Lung microvascular endothelial cell (primary cell): ENCODE data around the gene HNF1A. TPM values are rescaled to one million over a fixed set of nuclear protein-coding genes. Genes with fewer than 3 reads are reported as not detected.
"Not testable (repeated sequence)": the region's sequence is repeated elsewhere in the genome, so short reads cannot be mapped to it uniquely, and the experiment has no call there.

Experiments used
- DNase-seq, 2 donors: peaks; one replicate each; pipeline versions ENCODE4 v3.0.0 to v3.0.0-alpha.2; 2010; ENCODE audit warnings: low read depth in 2 of 2
- total RNA-seq: library from RNA; depleted of rRNA; stranded (reverse); fragments of >200 nt; gene quantifications from 2 replicates; pipeline ENCODE4 v1.2.1, GENCODE V29; 2014

HNF1A gene
- total RNA-seq, 1 donor from 2014 or later: not detected

- DNase-seq: peak; percentile 20 to 28
These were observed 60.7 kb downstream of the HNF1A start, which contains the start of gene OASL for GRCh38 chr12:121038861-121039668. OASL (minus strand) TSS chr12:121039246; CDS start chr12:121038971, 275 bp downstream.

DNA sequence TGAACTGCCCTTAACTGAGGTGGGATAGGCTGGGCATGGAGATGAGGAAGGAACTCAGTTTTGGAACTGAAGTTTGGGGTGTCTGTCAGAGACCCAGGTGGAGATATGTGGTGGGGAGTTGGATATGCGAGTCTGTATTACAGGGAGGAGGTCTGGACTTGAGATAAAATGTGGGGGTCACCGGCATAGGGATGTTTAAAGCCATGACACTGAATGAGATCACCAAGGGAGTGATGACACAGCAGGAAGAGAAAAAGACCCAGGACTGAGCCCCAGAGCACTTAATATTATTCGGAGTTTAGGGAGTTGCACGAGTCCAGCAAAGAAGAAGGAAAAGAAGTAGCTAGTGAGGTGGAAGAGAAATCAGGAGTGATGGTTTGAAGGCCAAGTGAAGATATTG is 64.7 kb downstream of the HNF1A start:
- DNase-seq: no peak

- not testable (repeated sequence) for DNase-seq
These were observed 69.1 kb downstream of the HNF1A start for GRCh38 chr12:121047400-121047799.

DNA sequence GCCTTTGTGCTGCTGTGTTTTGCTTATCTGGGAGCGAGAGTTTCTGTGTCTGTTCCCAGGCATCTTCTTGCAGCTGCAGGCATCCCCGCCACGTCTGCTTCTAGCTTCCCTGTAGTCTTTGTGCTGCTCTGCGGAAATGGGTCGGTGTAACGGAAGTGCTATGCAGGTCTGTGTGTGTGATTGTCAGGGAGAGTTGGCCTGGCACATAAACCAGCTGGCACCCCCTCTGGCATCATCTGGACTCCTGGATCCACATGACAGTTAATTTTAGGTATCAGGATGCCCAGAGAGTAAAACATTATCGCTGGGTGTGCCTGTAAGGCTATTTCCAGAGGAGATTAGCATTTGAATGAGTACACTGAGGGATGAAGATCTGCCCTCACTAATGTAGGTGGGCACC is 70.1 kb downstream of the HNF1A start:
- peak in 1 of 2 donors; percentile 12 for DNase-seq

- peak; percentile 24 to 37 for DNase-seq
These were observed 72.4 kb downstream of the HNF1A start for GRCh38 chr12:121050725-121051124.

Other genes starting within 250 kb of the HNF1A start
- 3.5 and 6.0 TPM in 2 replicates for gene SPPL3, start 74.2 kb upstream of the HNF1A start, total RNA-seq
- 10.5 and 13.1 TPM in 2 replicates for gene C12orf43, start 37.9 kb downstream of the HNF1A start, total RNA-seq
- under 0.01 and 0.22 TPM in 2 replicates for gene OASL, start 60.7 kb downstream of the HNF1A start, total RNA-seq
- 3.1 and 7.1 TPM in 2 replicates for gene P2RX7, start 154.3 kb downstream of the HNF1A start, total RNA-seq
- gene P2RX4, start 231.6 kb downstream of the HNF1A start, total RNA-seq: 78.9 and 127 TPM in 2 replicates